Activated naive CD4-positive, alpha-beta T cell treated with anti-CD3 and anti-CD28 coated beads, Interleukin-2, amount 50 U/mL, for 24 hours (primary cell): Measurements from ENCODE around the gene BMPR2.
A peak's percentile ranks its signal among the peaks of the same experiment; 100 is the strongest.
"Not testable (repeated sequence)": the region's sequence is repeated elsewhere in the genome, so short reads cannot be mapped to it uniquely, and the experiment has no call there.

ENCODE experiments used
- H3K27ac Mint-ChIP-seq: one replicate; pipeline ENCODE4 v1.8.0; 2021; ENCODE audit warnings: mild to moderate bottlenecking, mixed read lengths
- H3K27me3 Mint-ChIP-seq: one replicate; pipeline ENCODE4 v1.8.0; 2021; ENCODE audit warnings: mixed read lengths
- H3K36me3 Mint-ChIP-seq: one replicate; pipeline ENCODE4 v1.8.0; 2021; ENCODE audit warnings: mixed read lengths
- H3K4me1 Mint-ChIP-seq: one replicate; pipeline ENCODE4 v1.8.0; 2021; ENCODE audit warnings: mixed read lengths
- H3K4me3 Mint-ChIP-seq: one replicate; pipeline ENCODE4 v1.8.0; 2021; ENCODE audit warnings: mild to moderate bottlenecking, mixed read lengths
- H3K9me3 Mint-ChIP-seq: one replicate; pipeline ENCODE4 v1.8.0; 2021; ENCODE audit warnings: mixed read lengths

BMPR2 gene

DNA sequence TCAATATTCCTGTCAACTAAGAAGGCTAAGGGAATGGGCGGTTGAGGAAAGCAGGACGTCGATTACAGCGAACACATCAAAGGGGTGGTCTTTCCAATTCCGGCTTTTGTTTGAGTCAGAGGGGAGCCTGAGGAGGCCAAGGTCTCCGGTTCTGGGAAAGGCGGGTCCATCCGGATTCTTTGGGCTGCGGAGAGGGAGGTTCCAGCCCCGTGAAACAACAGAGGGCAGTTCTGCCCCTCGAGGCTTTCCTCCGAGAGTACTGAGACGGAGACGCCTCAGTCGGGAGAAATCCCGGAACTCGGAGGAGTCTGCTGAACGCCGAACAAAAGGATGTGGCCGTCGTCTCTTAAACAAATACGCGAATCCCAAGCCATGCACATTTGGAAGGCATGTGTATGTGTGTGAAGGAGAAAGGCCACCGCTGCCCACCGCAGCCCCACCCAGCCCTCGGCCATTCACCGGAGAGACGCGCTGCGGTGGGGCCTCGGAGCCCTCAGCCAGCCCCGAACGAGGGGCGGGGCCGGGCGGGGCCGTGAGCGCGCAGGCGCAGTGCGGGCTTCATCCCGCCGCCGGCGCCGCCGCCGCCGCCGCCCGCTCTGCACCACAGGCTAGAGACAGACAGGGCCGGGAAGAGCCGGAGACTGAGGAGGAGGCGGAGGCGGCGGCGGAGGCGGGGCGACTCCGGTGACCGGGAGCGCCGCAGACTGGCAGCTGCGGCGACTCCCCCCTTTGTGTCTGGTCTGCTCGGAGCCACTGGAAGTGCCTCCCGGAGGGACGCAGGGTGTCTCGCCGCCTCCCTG is at the start of gene BMPR2:
BMPR2 (plus strand) TSS at position 719 of the 800 bp plus-strand sequence. CDS start 1,148 bp downstream, outside the sequence.
- peaks cover 31% of the 10 kb centered on the region for H3K4me1 Mint-ChIP-seq
- no peaks in the 10 kb centered on the region for H3K9me3 Mint-ChIP-seq
- peak within 1 kb of the TSS; percentile 98 for H3K4me3 Mint-ChIP-seq
- H3K27ac Mint-ChIP-seq, result peak within 1 kb of the TSS; percentile 75
- H3K36me3 Mint-ChIP-seq, result no peaks in the 10 kb centered on the region
- H3K27me3 Mint-ChIP-seq, result no peaks in the 10 kb centered on the region

DNA sequence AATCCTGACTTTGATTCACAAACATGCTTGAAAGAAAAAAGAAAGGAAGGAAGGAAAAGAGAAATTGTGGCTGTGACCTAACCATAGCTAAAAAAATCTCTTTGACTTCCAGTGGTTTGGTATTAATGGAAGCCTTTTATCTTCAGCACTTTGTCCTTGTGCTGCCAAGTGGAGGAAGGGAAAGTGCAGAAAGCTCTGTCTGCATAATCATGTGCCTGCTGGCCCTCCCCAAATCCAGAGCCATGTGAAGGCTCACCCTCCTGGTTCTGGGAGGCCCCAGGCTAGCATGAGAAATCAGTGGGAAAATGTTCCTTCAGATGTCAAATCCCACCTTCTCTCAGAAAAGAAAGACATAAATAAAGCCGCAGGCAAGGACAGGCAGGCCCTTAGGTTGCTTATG is 48.3 kb upstream of the BMPR2 start:
- H3K4me3 Mint-ChIP-seq, result no peak overlapping the region
- H3K27ac Mint-ChIP-seq, result no peak overlapping the region
- H3K9me3 Mint-ChIP-seq, result no peaks in the 10 kb centered on the region

DNA sequence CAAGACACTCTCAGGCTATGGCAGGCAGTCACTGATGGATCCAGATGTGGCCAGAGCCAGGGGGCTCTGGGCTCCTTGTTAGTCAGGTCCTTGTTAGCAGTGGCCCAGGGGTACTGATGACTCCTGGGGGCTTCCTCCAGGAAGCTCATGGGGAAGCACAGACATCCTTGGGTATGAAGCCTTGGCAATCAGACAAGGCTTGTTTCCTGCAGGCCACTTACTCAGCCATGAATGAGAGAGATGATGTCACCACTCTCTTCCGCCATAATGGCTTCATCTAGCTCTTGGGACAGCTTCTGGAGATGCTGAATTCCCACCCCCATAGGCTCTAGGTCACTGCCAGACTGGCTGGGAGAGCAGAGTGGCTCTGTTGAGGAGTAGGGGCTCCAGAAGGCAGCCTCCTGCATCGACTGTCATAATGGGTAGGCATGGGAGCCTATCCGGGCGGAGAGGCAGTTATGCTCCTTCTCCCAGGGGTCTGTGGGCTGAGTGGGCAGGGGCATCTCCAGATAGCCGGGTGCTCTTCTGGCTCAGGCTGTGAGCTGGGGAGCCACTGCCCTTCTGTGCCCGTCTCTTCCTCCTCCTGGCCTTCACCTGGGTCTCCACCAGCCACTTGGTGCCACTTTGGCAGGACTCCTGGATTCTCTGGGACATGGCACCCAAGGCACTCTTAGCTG is 40.2 kb upstream of the BMPR2 start:
- Mint-ChIP-seq H3K27me3 (no peaks in the 10 kb centered on the region), H3K4me3 (no peak overlapping the region), H3K36me3 (peaks cover 2% of the 10 kb centered on the region), H3K4me1 (no peaks in the 10 kb centered on the region), H3K9me3 (no peaks in the 10 kb centered on the region), H3K27ac (no peak overlapping the region)

More for the DNA sequence above, 48.3 kb upstream of the BMPR2 start:
- no peaks in the 10 kb centered on the region for H3K27me3 Mint-ChIP-seq
- H3K4me1 Mint-ChIP-seq, result no peaks in the 10 kb centered on the region
- peaks cover 13% of the 10 kb centered on the region for H3K36me3 Mint-ChIP-seq

GRCh38 chr2:202337151-202337550 is 39.0 kb upstream of the BMPR2 start:
- Mint-ChIP-seq H3K27me3 (no peaks in the 10 kb centered on the region), H3K4me3 (no peak overlapping the region), H3K27ac (no peak overlapping the region), H3K9me3 (no peaks in the 10 kb centered on the region), H3K4me1 (no peaks in the 10 kb centered on the region), H3K36me3 (peaks cover 2% of the 10 kb centered on the region)

DNA sequence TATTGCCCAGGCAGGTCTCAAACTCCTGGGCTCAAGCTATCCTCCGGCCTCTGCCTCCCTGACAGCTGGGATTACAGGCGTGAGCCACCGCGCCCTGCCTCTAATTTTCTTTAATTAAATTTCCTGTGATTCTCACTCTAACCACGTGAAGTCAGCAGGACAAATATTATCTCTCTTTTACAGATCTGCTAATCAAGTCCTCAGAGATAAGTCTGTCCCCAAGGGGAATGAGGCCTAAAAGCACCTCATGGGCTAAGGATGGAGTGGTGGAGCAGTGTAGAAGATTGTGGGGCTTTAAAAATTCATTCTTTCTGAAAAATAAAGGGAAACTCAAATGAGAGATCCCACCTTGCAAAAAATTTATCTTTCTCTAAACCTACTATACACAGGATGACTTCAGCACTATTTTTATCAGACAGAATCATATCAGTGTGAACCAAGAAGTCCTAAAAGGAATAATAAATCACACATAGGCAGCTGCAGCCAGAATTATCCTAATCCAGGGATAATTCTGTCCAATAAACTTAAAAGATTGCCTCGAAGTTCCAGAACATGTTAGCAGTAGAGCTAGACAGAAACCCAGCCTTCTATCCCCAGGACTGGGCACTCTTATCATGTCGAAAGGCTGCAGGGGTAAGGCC is 38.3 kb upstream of the BMPR2 start:
- no peak overlapping the region for H3K4me3 Mint-ChIP-seq
- H3K36me3 Mint-ChIP-seq, result peaks cover 2% of the 10 kb centered on the region

GRCh38 chr2:202339071-202339870 is 36.9 kb upstream of the BMPR2 start:
- Mint-ChIP-seq H3K4me3 (no peak overlapping the region), H3K27ac (no peak overlapping the region), H3K27me3 (no peaks in the 10 kb centered on the region), H3K36me3 (no peaks in the 10 kb centered on the region), H3K4me1 (no peaks in the 10 kb centered on the region), H3K9me3 (no peaks in the 10 kb centered on the region)

More for the DNA sequence above, 38.3 kb upstream of the BMPR2 start:
- Mint-ChIP-seq H3K4me1 (no peaks in the 10 kb centered on the region), H3K27me3 (no peaks in the 10 kb centered on the region), H3K27ac (no peak overlapping the region), H3K9me3 (no peaks in the 10 kb centered on the region)

GRCh38 chr2:202344178-202344577 is 31.9 kb upstream of the BMPR2 start:
- H3K27ac Mint-ChIP-seq, result no peak overlapping the region
- H3K4me3 Mint-ChIP-seq, result no peak overlapping the region
- no peaks in the 10 kb centered on the region for H3K27me3 Mint-ChIP-seq
- no peaks in the 10 kb centered on the region for H3K4me1 Mint-ChIP-seq
- no peaks in the 10 kb centered on the region for H3K36me3 Mint-ChIP-seq
- no peaks in the 10 kb centered on the region for H3K9me3 Mint-ChIP-seq

DNA sequence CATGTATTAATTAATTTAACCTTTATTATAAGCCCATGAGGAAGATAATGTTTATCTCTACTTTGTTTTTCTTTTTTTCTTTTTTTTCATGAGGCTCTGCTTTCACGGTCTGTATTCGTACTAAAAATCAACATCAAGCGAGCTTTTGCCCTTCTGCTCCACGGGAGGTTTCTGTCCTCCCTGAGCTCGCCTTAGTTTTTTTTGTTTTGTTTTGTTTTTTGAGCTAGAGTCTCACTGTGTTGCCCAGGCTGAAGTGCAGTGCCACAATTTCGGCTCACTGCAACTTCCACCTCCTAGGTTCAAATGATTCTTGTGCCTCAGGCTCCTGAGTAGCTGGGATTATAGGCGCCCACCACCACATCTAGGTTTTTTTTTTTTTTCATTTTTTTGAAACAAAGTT is 29.9 kb upstream of the BMPR2 start:
- H3K36me3 Mint-ChIP-seq, result no peaks in the 10 kb centered on the region
- H3K4me3 Mint-ChIP-seq, result no peak overlapping the region
- H3K9me3 Mint-ChIP-seq, result no peaks in the 10 kb centered on the region
- no peak overlapping the region for H3K27ac Mint-ChIP-seq
- no peaks in the 10 kb centered on the region for H3K4me1 Mint-ChIP-seq
- no peaks in the 10 kb centered on the region for H3K27me3 Mint-ChIP-seq

DNA sequence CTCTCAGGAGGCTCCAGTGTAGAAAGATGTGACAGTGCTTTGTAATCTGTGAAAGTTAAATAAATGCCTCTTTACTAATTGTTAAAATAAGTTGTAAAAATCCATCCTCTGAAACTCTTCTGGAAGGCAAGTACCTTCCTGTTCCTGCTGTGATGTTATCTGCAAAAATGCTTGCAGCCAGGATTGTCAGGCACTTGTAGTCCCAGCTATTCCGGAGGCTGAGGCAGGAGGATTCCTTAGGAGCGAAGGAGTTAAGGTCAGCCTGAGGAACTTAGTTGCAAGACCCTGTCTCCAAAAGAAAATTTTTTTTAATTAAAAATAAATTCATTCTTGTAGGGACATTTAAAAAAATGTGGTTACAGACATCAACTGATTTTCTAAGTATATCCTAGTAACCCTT is 22.7 kb upstream of the BMPR2 start:
- no peak overlapping the region for H3K27ac Mint-ChIP-seq
- H3K36me3 Mint-ChIP-seq, result peaks cover 2% of the 10 kb centered on the region
- H3K9me3 Mint-ChIP-seq, result no peaks in the 10 kb centered on the region
- no peaks in the 10 kb centered on the region for H3K27me3 Mint-ChIP-seq
- H3K4me1 Mint-ChIP-seq, result no peaks in the 10 kb centered on the region
- H3K4me3 Mint-ChIP-seq, result no peak overlapping the region

- H3K9me3 Mint-ChIP-seq, result no peaks in the 10 kb centered on the region
- H3K27ac Mint-ChIP-seq, result no peak overlapping the region
- H3K4me3 Mint-ChIP-seq, result no peak overlapping the region
- no peaks in the 10 kb centered on the region for H3K27me3 Mint-ChIP-seq
- H3K36me3 Mint-ChIP-seq, result peaks cover 2% of the 10 kb centered on the region
- no peaks in the 10 kb centered on the region for H3K4me1 Mint-ChIP-seq
Observed at GRCh38 chr2:202355993-202356505, 20.1 kb upstream of the BMPR2 start.

GRCh38 chr2:202358924-202359323 is 17.2 kb upstream of the BMPR2 start:
- not testable (repeated sequence) for H3K27me3 Mint-ChIP-seq, H3K4me1 Mint-ChIP-seq, H3K36me3 Mint-ChIP-seq, H3K9me3 Mint-ChIP-seq, H3K27ac Mint-ChIP-seq, H3K4me3 Mint-ChIP-seq

DNA sequence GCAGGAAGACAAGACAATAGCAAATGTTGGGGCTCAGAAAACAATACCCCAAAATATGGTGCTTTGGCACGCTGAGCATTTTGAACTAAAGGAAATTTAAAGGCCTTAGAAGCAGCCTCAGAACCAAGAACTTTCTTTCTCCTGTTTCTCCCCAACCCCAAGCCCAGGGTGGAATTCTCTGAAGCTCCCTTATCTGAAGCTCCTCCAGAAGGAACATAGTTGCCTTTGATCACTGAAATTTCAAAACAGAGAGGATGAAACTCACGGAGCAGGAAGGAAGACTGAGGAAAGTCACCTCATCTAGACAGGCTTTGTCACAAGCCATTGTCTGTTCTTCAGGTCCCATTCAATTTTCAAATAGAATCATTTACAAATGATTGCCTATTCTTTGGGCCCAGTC is 15.5 kb upstream of the BMPR2 start:
- H3K36me3 Mint-ChIP-seq, result peaks cover 2% of the 10 kb centered on the region
- no peak overlapping the region for H3K27ac Mint-ChIP-seq
- no peaks in the 10 kb centered on the region for H3K4me1 Mint-ChIP-seq
- H3K9me3 Mint-ChIP-seq, result no peaks in the 10 kb centered on the region
- H3K4me3 Mint-ChIP-seq, result no peak overlapping the region
- H3K27me3 Mint-ChIP-seq, result no peaks in the 10 kb centered on the region

GRCh38 chr2:202361108-202361507 is 15.0 kb upstream of the BMPR2 start:
- Mint-ChIP-seq H3K4me3 (no peak overlapping the region), H3K9me3 (no peaks in the 10 kb centered on the region), H3K36me3 (peaks cover 2% of the 10 kb centered on the region), H3K4me1 (no peaks in the 10 kb centered on the region), H3K27me3 (no peaks in the 10 kb centered on the region), H3K27ac (no peak overlapping the region)

GRCh38 chr2:202373490-202373889 is 2.6 kb upstream of the BMPR2 start:
- Mint-ChIP-seq H3K9me3 (no peaks in the 10 kb centered on the region), H3K4me1 (peaks cover 17% of the 10 kb centered on the region), H3K4me3 (no peak overlapping the region), H3K27me3 (no peaks in the 10 kb centered on the region), H3K27ac (no peak overlapping the region), H3K36me3 (no peaks in the 10 kb centered on the region)

DNA sequence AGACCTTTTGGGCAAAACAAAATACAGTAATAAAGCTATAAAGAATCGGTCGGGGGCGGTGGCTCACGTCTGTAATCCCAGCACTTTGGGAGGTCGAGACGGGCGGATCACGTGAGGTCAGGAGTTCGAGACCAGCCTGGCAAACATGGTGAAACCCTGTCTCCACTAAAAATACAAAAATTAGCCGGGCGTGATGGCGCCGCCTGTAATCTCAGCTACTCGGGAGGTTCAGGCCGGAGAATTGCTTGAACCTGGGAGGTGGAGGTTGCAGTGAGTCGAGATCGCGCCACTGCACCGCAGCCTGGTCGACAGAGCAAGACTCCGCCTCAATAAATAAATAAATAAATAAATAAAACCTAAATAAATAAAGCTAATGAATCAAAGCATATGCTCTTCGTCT is 1.7 kb upstream of the BMPR2 start:
- Mint-ChIP-seq H3K4me1 (peaks cover 22% of the 10 kb centered on the region), H3K4me3 (peak overlapping the region; percentile 95)
- H3K36me3 Mint-ChIP-seq, H3K27me3 Mint-ChIP-seq, H3K27ac Mint-ChIP-seq, H3K9me3 Mint-ChIP-seq: not testable (repeated sequence)
